ENCODE results near the gene POM121L12. TPM values are rescaled to one million over a fixed set of nuclear protein-coding genes. Genes with fewer than 3 reads are reported as not detected.

POM121L12 gene
- total RNA-seq, 1 experiment from 2014 or later = not detected

DNA sequence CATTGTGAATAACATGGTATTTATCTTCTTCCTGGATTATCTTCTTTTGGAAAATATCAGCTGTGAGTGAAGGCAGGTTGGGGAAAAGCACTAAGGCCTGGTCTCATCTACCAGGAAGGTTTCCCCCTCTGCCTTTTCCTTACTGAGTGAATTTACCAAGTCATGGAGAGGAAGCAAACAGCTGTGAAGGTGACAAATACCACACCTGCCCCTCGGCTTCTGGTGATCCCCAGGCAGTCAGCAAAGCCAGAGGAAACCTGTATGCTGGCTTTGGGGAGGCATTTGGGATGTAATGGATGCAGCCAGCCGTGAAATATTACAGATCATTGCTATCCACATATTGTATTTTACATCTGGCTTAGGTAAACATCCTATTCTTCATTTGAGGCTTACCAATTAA lies 24.2 kb downstream of the POM121L12 start:
- Histone ChIP-seq H3K79me1 (ENCODE audit: insufficient read depth, low read depth, low read length, poor library complexity, severe bottlenecking) (no peaks in the 10 kb centered on the region), H3K4ac (ENCODE audit: low read depth, low read length) (no peak overlapping the region), H2BK12ac (ENCODE audit: insufficient read length, low read depth, low read length) (no peak overlapping the region), H3K9ac (ENCODE audit: extremely low read depth, insufficient read length, low read length) (no peak overlapping the region), H3K14ac (ENCODE audit: insufficient read depth, low read length) (no peak overlapping the region), H2BK120ac (ENCODE audit: low read depth, low read length, poor library complexity, severe bottlenecking) (no peak overlapping the region), H3K56ac (ENCODE audit: insufficient read length, low read depth, low read length) (no peak overlapping the region), H2AFZ (ENCODE audit: low read length) (no peak overlapping the region), H3K27ac (ENCODE audit: insufficient read length, low read depth, low read length) (no peak overlapping the region), H3K4me2 (ENCODE audit: insufficient read depth, insufficient read length, low read length) (no peak overlapping the region), H3K9me3 (ENCODE audit: control insufficient read depth, low read depth, low read length) (no peaks in the 10 kb centered on the region), H3K23ac (ENCODE audit: insufficient read length, low read depth, low read length) (no peak overlapping the region), H2BK20ac (ENCODE audit: low read depth, low read length, poor library complexity, severe bottlenecking) (no peak overlapping the region), H4K91ac (ENCODE audit: insufficient read length, low read depth, low read length) (no peak overlapping the region), H3K23me2 (ENCODE audit: insufficient read length, low read depth, low read length, poor library complexity, severe bottlenecking) (no peaks in the 10 kb centered on the region), H4K8ac (replicated peaks; ENCODE audit: insufficient read length, low read depth, low read length) (no peak overlapping the region), H3K27me3 (ENCODE audit: insufficient read depth, low read length) (no peaks in the 10 kb centered on the region; the same call in 1 of the 2 replicates), H3T11ph (ENCODE audit: low read length) (no peak overlapping the region), H3K4me1 (ENCODE audit: insufficient read depth, low read length) (no peaks in the 10 kb centered on the region), H4K20me1 (ENCODE audit: control insufficient read depth, insufficient read depth, insufficient read length) (no peaks in the 10 kb centered on the region), H2BK5ac (ENCODE audit: insufficient read length, low read length) (no peak overlapping the region), H4K5ac (ENCODE audit: insufficient read length, low read depth, low read length) (no peak overlapping the region), H2BK15ac (ENCODE audit: low read depth, low read length) (no peak overlapping the region), H2AK5ac (ENCODE audit: insufficient read length, low read length) (no peak overlapping the region), H3K18ac (ENCODE audit: insufficient read length, low read depth, low read length) (no peak overlapping the region), H3K79me2 (ENCODE audit: insufficient read depth, low read length) (no peaks in the 10 kb centered on the region)
- TF ChIP-seq, protein P1, sequence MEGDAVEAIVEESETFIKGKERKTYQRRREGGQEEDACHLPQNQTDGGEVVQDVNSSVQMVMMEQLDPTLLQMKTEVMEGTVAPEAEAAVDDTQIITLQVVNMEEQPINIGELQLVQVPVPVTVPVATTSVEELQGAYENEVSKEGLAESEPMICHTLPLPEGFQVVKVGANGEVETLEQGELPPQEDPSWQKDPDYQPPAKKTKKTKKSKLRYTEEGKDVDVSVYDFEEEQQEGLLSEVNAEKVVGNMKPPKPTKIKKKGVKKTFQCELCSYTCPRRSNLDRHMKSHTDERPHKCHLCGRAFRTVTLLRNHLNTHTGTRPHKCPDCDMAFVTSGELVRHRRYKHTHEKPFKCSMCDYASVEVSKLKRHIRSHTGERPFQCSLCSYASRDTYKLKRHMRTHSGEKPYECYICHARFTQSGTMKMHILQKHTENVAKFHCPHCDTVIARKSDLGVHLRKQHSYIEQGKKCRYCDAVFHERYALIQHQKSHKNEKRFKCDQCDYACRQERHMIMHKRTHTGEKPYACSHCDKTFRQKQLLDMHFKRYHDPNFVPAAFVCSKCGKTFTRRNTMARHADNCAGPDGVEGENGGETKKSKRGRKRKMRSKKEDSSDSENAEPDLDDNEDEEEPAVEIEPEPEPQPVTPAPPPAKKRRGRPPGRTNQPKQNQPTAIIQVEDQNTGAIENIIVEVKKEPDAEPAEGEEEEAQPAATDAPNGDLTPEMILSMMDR (conservative IDR thresholded peaks at IDR 0.05) = no peak
- no CpG with 5 or more reads among the region's 2 CpGs for WGBS (ENCODE audit: extremely low coverage, insufficient read length, low lambda C conversion rate)
- no peak overlapping the region for H3K27ac Mint-ChIP-seq
- peaks cover 0 to 11% of the 10 kb centered on the region in 2 experiments; a peak in 4 of 5 replicates for H3K9me3 Mint-ChIP-seq
- no peak overlapping the region for H3K4me3 Mint-ChIP-seq
- no peaks in the 10 kb centered on the region for H3K27me3 Mint-ChIP-seq (ENCODE audit: low read depth)
- H3K4me1 Mint-ChIP-seq = peaks cover 2% of the 10 kb centered on the region in 2 experiments; a peak in 3 of 4 replicates
- peaks cover 0 to 1% (median 0%) of the 10 kb centered on the region in 3 experiments; a peak in 2 of 7 replicates for H3K36me3 Mint-ChIP-seq (ENCODE audit: insufficient read depth in 1 of 3, low read depth in 3 of 3)
- no peak for DNase-seq

Data from H9 (cell line).